ENCODE measurements around the gene RGL3. TPM values are rescaled to one million over a fixed set of nuclear protein-coding genes. Genes with fewer than 3 reads are reported as not detected.

Gene RGL3
- total RNA-seq, 3 donors from 2014 or later = 3.7 to 18.4 (median 9.8) TPM

DNA sequence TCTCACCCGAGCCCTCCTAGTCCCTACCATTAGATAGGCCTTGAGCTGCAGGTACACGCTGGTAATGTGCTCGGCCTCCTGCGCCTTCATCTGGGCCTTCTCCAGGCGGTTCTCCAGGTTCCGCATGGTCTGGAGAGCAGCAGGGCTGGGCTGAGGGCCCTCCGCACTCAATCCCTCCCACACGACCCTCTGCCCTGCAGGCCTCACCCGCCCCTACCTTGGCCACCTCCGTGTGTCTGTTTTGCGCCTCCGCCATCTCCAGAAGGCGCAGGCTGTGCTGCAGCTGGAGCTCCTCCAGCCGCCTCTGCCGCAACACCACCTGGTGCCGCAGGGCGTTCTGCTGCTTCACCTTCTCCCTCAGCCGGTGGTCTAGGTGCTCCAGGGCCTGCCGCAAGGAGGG lies 7.5 kb upstream of the RGL3 start:
- intact Hi-C loops (cut with DNase I; ENCODE audit: low total_unique reads) = loop anchor here (5.0 kb wide), 1 partner anchor 1404 kb away; no protein-coding TSS in a partner anchor
- TF ChIP-seq POLR2AphosphoS5 (IDR thresholded peaks at IDR 0.05) (no peak), POLR2A (IDR thresholded peaks at IDR 0.05) (no peak)
- TF ChIP-seq, protein P1, sequence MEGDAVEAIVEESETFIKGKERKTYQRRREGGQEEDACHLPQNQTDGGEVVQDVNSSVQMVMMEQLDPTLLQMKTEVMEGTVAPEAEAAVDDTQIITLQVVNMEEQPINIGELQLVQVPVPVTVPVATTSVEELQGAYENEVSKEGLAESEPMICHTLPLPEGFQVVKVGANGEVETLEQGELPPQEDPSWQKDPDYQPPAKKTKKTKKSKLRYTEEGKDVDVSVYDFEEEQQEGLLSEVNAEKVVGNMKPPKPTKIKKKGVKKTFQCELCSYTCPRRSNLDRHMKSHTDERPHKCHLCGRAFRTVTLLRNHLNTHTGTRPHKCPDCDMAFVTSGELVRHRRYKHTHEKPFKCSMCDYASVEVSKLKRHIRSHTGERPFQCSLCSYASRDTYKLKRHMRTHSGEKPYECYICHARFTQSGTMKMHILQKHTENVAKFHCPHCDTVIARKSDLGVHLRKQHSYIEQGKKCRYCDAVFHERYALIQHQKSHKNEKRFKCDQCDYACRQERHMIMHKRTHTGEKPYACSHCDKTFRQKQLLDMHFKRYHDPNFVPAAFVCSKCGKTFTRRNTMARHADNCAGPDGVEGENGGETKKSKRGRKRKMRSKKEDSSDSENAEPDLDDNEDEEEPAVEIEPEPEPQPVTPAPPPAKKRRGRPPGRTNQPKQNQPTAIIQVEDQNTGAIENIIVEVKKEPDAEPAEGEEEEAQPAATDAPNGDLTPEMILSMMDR (IDR thresholded peaks at IDR 0.05) = no peak
- Histone ChIP-seq H3K27me3 (peaks cover 1 to 14% of the 10 kb centered on the region in 2 donors), H3K27ac (no peak overlapping the region), H3K9me3 (no peaks in the 10 kb centered on the region), H3K4me3 (no peak overlapping the region), H3K4me1 (no peaks in the 10 kb centered on the region), H3K36me3 (no peaks in the 10 kb centered on the region)
- no peak for DNase-seq (ENCODE audit: low spot score in 2 of 2)

DNA sequence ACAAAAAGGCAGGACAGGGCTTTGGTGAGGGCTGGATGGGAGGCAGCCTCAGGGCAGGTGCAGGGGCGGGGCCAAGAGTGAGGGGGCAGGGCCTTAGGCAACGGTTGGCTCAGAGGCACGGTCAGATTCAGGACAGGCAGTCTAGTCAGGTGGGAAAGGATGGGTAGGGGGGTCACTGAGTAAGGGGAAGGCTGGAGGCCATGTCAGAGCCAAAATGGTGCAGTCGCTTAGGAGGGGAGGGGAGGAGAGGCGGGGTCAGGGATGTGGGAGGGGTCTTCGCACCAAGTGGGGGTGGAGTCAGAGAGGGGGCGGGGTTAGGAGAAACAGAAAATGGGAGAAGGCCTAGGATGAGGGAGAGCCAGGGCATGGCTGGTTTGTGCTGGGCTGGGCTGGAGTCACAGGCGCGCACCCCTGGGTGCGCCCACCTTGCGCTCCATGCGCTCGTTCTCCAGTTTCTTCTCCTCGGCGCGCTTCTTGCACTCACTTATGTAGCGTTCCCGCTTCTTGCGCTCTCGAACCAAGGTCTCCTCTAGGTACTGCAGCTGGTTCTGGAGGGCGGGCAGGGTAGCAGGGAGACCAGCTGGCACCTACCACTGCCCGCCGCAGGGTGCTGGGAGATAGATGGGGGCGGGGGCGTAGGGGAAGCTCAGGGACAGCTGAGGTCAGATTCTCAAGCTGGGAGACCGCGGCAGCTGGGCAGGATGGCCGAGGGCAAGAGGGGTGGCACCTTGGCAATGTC lies 6.8 kb upstream of the RGL3 start:
- H3K27me3 ChIP-seq = peaks cover 4 to 17% of the 10 kb centered on the region in 2 donors
- no peaks in the 10 kb centered on the region for H3K4me1 ChIP-seq
- intact Hi-C loops (cut with DNase I; ENCODE audit: low total_unique reads) = loop anchor here (5.0 kb wide), 1 partner anchor 1404 kb away; no protein-coding TSS in a partner anchor

DNA sequence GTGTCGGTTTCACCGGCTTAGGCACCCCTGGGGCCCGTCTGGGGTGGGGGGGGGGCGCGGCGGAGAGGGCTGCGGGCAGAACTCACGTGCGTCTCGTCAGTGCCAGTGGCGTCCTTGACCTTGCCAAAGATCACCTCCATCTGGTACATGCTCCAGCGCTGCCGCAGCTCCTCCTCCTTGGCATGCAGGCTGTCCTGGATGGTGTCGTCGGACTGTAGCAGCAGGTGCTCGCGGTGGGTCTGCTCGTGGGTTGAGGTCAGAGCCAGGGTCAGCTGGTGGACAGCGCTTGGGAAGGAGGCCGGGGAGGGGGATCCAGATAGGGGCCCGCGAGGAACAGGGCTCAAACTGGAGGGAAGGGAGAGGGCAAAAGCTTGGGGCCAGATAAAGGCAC lies 4.7 kb upstream of the RGL3 start:
- H3K4me1 ChIP-seq = no peaks in the 10 kb centered on the region
- H3K9me3 ChIP-seq = no peaks in the 10 kb centered on the region
- peaks cover 4 to 19% of the 10 kb centered on the region in 2 donors for H3K27me3 ChIP-seq
- no peaks in the 10 kb centered on the region for H3K36me3 ChIP-seq
- intact Hi-C loops (cut with DNase I; ENCODE audit: low total_unique reads) = loop anchor here (5.0 kb wide), 1 partner anchor 1579 kb away; no protein-coding TSS in a partner anchor
- no peak for DNase-seq (ENCODE audit: low spot score in 2 of 2)
- no peak overlapping the region for H3K27ac ChIP-seq
- no peak overlapping the region for H3K4me3 ChIP-seq
- TF ChIP-seq POLR2A (IDR thresholded peaks at IDR 0.05) = no peak
- TF ChIP-seq POLR2AphosphoS5 (IDR thresholded peaks at IDR 0.05) = no peak

More for the DNA sequence above, 6.8 kb upstream of the RGL3 start:
- Histone ChIP-seq H3K9me3 (no peaks in the 10 kb centered on the region), H3K27ac (no peak overlapping the region), H3K4me3 (no peak overlapping the region), H3K36me3 (no peaks in the 10 kb centered on the region)
- no peak for DNase-seq (ENCODE audit: low spot score in 2 of 2)
- TF ChIP-seq POLR2AphosphoS5 (IDR thresholded peaks at IDR 0.05) = no peak
- no peak for TF ChIP-seq POLR2A (IDR thresholded peaks at IDR 0.05)
- TF ChIP-seq, protein P1 (IDR thresholded peaks at IDR 0.05) = no peak

DNA sequence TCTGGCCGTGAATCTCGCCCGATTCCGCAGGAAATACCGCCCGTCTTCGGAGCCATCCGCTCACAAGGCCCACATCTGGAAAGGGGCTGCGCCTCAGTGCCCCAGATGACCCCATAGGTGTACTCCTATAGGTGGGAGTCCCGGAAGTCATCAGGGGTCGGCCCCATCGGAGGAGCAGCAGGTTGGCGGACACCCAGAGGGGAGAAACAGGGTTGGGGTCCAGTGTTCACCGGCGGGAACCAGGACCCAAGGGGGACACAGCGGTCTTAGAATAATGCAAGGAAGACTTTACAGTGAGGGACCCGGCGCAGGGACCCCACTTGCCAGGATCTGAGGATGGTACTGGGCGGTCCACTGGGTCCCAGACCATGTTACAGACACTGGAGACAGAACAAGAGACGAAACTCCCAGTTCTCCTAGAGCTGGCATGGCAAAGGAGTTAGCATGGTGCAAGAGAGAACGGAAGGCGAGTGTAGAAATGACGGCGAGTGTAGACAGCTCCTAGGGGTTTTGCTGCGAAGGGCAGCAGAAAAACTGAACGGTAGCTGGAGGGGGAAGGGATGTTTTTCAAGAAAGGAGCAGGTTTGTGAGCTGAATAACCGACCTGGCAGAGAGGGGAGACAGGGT lies 4.2 kb upstream of the RGL3 start:
- no peak for DNase-seq (ENCODE audit: low spot score in 2 of 2)
- Histone ChIP-seq H3K9me3 (no peaks in the 10 kb centered on the region), H3K27me3 (peaks cover 4 to 21% of the 10 kb centered on the region in 2 donors), H3K4me3 (no peak overlapping the region), H3K4me1 (no peaks in the 10 kb centered on the region), H3K36me3 (no peaks in the 10 kb centered on the region), H3K27ac (no peak overlapping the region)
- intact Hi-C loops (cut with DNase I; ENCODE audit: low total_unique reads) = loop anchor here (5.0 kb wide), 1 partner anchor 1579 kb away; no protein-coding TSS in a partner anchor
- TF ChIP-seq POLR2A (IDR thresholded peaks at IDR 0.05) = no peak
- TF ChIP-seq, protein P1 (IDR thresholded peaks at IDR 0.05) = no peak
- TF ChIP-seq POLR2AphosphoS5 (IDR thresholded peaks at IDR 0.05) = no peak

DNA sequence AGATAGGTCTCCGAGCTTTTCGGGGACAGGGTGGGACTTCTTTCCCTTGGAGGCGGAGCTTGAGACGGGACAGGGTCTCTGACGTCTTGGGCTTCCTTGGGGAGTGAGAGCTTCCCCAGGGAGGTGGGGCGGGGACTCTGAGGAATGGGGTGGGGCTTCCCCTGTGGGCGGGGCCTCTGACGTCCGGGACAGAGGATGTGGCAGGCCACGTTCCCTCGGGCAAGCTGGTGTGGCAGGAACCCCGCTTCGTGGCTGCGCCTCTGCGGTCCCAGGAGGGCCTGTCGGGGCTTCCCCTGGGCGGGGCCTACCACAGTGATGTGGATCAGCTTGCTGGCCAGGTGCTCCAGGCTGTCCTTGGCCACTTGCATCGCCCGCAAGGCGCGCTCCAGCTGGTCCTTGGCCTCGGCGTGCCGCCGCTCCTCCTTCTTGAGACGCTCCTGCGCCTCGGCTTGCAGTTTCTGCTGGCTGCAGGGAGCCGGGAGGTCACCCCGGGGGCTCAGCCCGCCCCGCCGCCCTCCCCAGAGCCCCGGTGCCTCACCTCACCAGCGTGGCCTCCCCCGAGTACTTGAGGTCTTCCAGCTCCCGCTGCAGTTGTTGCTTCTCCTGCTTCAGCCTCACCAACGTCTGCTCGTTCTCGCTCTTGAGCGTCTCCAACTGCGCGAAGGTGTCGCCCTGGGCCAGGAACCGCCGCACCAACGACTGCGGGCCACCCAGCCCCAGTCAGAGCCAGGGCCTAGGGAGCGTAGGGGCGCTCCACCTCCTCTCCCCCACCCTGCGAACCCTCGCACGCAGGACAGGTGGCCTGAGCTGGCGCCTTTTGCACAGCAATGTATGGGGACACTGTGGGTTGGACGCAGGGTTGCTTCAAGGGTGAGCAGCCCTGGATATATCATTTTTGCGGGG lies 3.3 kb upstream of the RGL3 start:
- peak overlapping the region; percentile 2 to 54 (median 42) for H3K4me3 ChIP-seq
- H3K27ac ChIP-seq = peak overlapping the region; percentile 39 to 61
- DNase-seq (ENCODE audit: low spot score in 2 of 2) = peak; percentile 78 to 88
- no peaks in the 10 kb centered on the region for H3K36me3 ChIP-seq
- TF ChIP-seq POLR2AphosphoS5 (IDR thresholded peaks at IDR 0.05) (no peak), POLR2A (IDR thresholded peaks at IDR 0.05) (no peak)
- TF ChIP-seq, protein P1 (IDR thresholded peaks at IDR 0.05) = no peak
- intact Hi-C loops (cut with DNase I; ENCODE audit: low total_unique reads) = loop anchor here (5.0 kb wide), 1 partner anchor 1580 kb away; no protein-coding TSS in a partner anchor
- peaks cover 4 to 21% of the 10 kb centered on the region in 2 donors for H3K27me3 ChIP-seq
- H3K9me3 ChIP-seq = no peaks in the 10 kb centered on the region
- no peaks in the 10 kb centered on the region for H3K4me1 ChIP-seq

All from breast epithelium (tissue), 4 donors.